Cortex of kidney (tissue), 1 donor: ENCODE results near the gene SATB1.

Experiments used
- DNase-seq: peaks from one replicate; lab custom pipeline; 2025; lab: John Stamatoyannopoulos, UW

The SATB1 gene

GRCh38 chr3:18431266-18431665 lies 6.1 kb upstream of the SATB1 start:
- DNase-seq, result no peak

GRCh38 chr3:18428991-18429745 lies 4.0 kb upstream of the SATB1 start:
- no peak for DNase-seq

GRCh38 chr3:18428036-18428435 lies 2.9 kb upstream of the SATB1 start:
- no peak for DNase-seq

DNA sequence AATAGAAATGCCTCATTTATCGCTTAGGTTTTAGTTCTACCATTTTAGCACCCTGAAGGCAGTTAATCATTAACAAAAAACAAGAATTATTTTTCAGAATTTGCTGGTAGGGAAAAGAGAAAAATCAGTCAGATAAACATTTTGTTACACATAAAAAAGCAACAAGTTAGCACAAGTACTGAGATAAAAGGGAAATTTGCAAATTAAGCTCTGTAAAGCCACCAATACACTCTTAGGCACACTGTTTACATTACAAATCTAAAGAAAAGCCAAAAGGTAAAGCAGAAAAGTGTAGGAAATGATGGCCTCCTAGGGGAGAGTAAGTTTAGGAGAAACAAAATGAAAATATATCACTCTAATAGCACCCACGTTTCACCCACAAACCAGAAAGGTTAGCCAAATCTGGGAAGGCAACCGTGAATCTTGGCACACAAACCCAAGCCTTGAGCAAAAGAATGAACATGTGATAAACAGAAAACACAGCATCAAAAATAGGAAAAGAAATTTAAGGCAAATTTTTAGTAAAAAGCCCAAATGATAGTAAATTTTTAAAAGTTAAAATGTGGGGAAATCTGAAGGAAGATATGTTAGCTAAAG lies 1.6 kb upstream of the SATB1 start:
- DNase-seq, result no peak

GRCh38 chr3:18425641-18426257 lies 610 bp upstream of the SATB1 start:
- DNase-seq, result no peak

DNA sequence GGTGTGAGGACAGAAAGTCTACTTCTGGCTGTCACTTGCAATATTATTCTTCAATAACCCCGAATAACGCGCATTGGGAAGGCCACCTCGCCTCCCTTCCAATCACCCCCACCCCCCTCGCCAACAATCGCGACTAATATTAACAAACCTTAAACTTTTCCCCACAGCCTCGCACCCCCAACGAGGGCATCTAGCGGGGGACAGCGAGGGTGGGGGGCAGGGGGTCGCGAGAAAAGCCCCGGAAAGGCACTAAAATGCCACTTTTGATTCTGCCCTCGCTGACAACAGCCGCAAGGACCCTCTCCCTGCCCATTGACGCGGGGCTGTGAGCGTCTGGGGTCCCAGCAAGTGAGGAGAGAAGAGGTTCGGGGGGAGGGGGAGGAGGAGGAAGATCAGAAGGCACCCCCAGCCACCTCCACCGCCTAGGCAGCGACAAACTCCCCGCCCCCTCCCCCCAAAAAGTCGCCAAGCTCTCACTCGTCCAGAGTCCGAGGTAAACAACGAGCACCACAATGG lies 868 bp downstream of the SATB1 start:
- DNase-seq, result no peak

DNA sequence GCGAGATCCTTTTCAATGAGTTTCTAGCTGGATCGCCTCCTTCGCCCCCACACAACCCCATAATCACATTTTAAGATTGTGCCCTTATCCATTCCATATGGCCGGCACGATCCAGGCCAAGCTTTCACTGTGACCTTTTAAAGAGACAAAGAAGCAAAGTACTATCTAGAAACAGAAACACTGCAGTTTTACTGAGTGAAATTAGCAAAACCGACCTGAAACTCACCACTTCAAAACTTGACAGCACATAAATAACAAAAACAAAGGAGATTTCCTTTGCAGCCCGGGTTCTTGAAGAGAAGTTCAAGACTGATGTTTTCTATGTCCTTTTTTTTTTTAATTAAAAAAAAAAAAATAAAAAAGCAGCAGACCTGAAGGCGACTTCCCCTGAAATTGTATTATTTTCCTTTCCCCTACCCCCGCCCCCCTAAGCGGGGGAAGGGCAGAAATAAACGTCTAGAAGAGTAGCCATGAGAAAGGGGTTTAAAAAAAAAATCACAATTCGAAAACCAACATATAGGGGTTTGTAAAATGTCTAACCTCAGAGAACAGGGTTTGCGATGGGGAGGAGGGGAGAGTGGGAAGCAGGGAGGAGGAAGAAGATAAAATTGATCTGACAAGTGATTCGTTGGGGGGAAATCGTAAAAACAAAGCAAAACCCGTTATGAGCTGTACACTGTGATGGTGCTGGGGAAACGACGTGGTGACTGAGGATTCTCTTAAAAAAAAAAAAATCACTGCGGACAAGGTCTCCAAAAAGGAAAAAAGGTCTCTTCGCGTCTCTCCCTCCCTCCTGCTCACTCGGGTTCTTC lies 1.5 kb downstream of the SATB1 start:
- DNase-seq, result no peak

GRCh38 chr3:18422972-18423371 lies 2.2 kb downstream of the SATB1 start:
- no peak for DNase-seq

DNA sequence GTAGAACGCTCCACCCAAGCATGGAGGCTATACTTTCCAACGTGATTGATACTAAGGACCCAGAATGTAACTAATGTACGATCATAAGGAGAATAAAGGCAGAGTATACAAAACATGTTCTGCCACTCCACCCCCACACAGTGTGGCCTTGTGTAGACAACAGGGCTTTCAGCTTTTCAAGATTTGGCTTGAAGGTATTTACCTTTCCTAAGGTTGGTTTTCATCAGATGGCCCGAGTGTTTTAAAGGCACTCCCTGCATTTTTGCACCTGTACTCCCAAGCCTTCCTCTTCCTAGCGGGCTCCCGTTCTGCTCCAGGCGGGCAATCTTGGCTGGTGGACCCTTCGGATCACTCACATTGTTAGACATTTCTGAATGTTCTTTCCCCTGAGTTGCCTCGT lies 4.6 kb downstream of the SATB1 start:
- DNase-seq, result no peak

GRCh38 chr3:18419232-18419631 lies 5.9 kb downstream of the SATB1 start:
- no peak for DNase-seq

DNA sequence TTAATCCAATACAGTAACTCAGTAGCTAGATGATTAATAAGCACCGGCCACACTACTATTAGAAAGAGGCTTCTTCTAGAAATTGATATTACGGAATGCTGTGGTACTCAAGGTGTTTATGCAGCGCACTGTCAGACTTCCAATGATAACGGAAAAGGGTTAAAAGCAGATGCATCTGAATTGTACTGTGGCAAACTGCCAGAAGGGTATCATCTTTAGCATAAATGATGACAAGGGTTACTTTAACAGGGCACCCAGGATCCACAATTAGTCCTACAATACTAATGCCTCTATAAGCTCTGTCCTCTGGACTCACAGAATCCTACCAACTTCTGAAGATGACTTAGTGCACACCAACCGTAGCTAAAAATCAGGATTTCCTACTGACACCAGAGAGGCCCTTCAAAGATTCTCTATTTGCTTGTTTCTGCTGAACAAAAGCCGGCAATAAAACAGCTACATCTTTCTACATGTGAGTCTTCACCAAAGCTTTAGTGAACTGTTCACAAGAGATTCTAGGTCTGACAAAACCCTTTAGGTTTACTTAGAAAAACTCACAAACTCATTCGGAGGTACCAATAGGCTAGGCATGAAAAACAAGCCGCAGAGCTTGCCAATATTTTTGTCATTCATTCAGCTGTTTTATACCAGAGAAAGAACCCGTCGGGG lies 7.1 kb downstream of the SATB1 start:
- no peak for DNase-seq

- DNase-seq, result no peak
Measured at GRCh38 chr3:18416332-18416731, 8.8 kb downstream of the SATB1 start.

- DNase-seq, result no peak
Measured at GRCh38 chr3:18415839-18416238, 9.3 kb downstream of the SATB1 start.

DNA sequence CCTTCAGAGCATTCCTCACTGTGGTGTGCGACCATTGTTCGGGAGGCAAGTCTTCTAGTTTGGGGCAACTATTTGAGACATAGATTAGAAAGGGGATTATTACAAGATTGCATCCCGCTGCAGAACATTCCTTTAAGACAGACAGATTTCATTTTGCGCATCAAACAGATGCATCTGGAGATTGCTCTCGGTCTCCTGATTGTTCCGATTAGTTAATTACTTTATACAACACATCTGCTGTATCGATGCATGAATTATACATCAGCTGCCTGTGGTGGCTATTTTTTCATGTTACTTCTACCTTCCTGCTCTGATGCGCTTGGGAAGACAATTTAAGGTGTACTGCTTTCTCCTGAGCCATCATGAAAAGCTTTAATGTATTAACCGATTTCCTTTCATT lies 10.0 kb downstream of the SATB1 start:
- DNase-seq, result no peak

- no peak for DNase-seq
Measured at GRCh38 chr3:18412684-18413083, 12.5 kb downstream of the SATB1 start.

- DNase-seq, result no peak
Measured at GRCh38 chr3:18411541-18411940, 13.6 kb downstream of the SATB1 start.

- DNase-seq, result no peak
Measured at GRCh38 chr3:18410205-18410604, 14.9 kb downstream of the SATB1 start.

DNA sequence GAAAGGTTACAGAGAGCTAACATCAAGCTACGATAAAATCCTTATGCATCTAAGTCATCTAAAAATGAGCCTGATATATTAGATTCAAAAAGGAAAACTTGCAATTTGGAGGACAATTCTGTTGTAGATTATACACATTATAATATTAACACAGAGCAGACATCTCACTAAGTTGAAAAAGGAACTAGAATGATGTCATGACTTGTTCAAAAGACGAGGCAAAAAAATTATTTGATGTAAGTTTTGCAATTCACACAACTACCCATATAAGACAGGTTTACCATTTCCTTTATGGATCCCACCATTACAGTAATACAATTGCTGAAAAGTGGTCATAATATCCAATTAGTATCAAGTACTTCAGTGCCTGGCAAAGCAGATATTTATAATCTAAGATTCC lies 15.9 kb downstream of the SATB1 start:
- no peak for DNase-seq

GRCh38 chr3:18405141-18405540 lies 20.0 kb downstream of the SATB1 start:
- no peak for DNase-seq

DNA sequence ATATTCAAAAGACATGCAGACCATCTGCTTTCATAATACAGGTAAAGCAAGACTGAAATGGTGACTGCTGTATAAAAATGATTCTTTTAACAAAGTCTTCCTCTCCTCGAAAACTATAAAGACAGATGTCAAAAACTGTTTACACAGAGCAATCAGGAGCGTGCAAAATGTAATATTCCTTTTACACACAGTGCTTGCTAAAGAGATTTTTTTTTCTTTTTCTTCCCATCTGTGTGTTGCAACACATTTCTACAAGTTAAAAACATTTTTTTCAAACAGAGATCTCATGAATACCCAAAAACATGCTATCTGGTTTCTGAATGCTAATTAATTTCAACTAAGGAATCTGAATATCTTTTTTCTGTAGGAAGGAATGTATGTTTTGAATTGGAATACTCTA lies 22.1 kb downstream of the SATB1 start:
- DNase-seq, result no peak

GRCh38 chr3:18402239-18402799 lies 22.8 kb downstream of the SATB1 start:
- no peak for DNase-seq
